NOMO-1 treated with DMSO at 0.1 percent for 48 hours (cell line): ENCODE measurements around the gene SLC25A13.

ENCODE experiments used
- DNase-seq: peaks from one replicate; lab custom pipeline; 2025; ENCODE audit not compliant: unreplicated experiment; lab: John Stamatoyannopoulos, UW

SLC25A13 gene

DNA sequence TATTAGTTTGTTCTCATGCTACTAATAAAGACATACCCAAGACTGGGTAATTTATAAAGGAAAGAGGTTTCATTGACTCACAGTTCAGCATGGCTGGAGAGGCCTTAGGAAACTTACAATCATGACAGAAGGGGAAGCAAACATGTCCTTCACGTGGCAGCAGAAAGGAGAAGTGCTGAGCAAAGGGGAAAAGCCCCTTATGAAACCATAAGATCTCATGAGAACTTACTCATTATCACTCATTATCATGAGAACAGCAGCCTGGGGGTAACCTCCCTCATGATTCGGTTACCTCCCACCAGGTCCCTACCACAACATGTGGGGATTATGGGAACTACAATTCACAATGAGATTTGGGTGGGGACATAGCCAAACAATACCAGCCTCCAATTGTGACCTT, 4.9 kb upstream of the SLC25A13 start:
- peak; percentile 97 for DNase-seq

DNA sequence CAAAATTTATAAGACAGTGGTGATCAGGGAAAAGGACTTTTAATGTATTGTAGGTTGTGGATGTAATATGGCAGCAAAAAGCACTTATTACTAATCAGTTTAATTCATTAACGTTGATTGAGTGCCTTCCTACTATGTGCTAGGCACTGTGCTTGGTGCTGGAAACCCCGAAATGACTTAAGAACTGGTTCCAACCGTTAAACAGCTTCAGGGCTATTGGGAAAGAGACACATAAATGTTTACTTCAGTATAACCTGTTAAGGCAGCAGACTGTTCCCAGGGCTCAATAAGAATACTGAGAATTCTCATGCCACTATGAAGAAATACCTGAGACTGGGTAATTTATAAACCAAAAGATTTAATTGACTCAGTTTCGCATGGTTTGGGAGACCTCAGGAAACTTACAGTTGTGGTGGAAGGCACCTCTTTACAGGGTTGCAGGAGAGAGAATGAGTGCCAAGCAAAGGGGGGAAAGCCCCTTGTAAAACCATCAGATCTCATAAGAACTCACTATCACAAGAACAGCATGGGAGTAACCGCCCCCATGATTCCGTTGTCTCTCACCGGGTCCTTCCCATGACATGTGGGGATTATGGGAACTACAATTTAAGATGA, 1.1 kb upstream of the SLC25A13 start:
- DNase-seq, result no peak

DNA sequence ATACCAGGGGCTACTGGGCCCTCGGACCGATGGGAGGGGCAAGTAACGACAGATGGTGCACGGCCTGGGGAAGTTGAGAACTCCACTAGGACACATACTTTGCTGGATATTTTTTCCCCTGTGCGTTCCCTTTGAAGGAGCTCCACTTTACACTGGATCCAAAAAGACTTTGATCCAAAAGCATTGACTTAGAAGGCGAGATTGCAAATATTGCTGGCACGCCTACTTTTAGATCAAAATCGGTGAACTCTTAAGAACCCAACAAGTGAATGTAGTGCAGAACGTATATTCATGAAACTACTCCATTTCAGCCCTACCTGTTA, 436 bp upstream of the SLC25A13 start:
- no peak for DNase-seq

DNA sequence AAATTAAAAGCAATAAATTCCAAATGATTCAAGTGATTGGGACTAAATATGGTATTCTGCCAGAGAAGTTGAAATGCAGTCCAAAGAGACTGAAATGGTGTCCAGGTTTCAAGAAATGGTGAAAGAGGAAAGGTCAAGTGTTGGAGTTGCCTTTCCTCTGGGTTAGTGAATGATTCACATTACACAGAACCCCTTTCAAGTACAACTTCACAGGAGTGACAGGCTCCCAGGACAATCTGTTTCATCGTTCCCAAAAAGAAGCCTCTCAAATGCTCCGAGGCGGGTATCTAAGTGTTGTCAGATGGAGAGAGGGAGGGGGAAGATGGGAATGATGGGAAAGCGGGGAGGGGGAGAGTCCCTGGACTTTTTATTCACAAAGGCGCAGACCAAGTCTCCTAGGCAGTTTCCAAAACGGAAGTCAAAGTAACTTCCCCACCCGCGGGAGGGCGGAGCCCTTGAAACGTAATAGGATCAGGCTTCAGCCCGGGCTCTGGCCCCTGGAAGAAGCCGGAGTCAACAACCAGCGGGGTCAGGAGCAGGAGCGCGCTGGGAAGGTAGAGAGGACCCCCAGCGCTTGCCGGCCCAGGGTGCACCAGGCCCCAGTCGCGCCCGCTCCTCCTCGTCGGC, 754 bp downstream of the SLC25A13 start:
- peak; percentile 94 for DNase-seq

DNA sequence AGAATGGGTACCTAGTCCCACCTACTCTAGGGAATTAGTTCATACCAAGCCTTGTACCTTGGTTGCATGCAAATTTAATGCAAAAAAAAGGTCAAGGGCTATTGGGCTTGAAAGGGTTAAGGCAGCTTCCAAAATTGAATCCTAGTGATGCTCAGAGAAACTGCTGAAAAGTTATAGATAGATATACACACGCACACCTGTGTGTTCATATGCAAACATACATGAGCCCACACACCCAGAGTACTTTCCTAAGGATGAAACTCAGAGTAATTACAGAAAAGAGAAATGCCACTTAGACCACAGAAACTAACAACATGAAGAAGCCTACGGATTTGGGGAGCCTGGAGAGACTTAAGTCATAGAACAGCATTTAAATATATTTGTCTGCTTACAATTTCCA, 1.5 kb downstream of the SLC25A13 start:
- DNase-seq, result peak; percentile 86

DNA sequence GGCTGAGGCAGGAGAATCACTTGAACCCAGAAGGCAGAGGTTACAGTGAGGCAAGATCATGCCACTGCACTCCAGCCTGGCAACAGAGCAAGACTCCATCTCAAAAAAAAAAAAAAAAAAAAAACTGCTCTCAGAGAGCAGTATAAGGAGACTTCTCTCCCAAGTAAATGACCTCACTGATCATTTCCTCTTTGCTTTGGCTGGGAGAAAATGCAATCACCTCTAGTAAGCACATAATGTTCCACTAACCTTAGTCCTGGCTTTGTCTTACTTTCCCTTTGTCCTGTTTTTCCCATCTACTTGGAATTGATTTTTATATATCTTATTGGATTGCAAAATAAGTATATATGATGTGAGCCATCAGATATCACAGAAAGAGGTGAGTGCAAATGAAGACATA, 2.5 kb downstream of the SLC25A13 start:
- DNase-seq, result peak; percentile 52

DNA sequence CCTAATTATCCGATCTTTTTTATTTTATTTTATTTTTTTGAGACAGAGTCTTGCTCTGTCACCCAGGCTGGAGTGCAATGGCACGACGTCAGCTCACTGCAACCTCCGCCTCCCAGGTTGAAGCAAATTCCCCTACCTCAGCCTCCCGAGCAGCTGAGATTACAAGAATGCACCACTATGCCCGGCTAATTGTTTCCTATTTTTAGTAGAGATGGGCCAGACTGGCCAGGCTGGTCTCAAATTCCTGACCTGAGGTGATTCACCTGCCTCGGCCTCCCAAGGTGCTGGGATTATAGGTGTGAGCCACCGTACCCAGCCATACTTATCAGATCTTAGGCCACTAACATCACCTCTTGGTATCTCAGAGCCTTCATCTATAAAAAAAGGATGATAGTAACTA, 4.9 kb downstream of the SLC25A13 start:
- DNase-seq, result no peak

DNA sequence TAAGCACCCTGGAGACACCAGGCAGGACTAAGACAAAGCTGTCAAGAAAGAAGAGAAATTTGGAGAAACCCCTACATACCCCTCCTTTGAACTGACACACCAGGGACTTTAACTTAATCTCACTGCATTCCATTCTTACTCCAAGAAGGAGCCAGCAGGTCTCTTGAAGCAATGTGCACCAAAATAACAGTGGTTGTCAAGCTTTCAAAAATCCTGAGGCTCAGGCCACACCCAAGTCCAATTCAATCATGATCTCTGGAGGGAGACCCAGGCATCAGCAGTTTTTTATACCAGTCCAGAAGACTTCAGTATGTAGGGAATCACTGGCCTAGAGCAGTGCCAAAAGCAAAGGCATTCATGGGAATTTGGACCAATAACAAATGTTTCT, 6.8 kb downstream of the SLC25A13 start:
- DNase-seq, result no peak

DNA sequence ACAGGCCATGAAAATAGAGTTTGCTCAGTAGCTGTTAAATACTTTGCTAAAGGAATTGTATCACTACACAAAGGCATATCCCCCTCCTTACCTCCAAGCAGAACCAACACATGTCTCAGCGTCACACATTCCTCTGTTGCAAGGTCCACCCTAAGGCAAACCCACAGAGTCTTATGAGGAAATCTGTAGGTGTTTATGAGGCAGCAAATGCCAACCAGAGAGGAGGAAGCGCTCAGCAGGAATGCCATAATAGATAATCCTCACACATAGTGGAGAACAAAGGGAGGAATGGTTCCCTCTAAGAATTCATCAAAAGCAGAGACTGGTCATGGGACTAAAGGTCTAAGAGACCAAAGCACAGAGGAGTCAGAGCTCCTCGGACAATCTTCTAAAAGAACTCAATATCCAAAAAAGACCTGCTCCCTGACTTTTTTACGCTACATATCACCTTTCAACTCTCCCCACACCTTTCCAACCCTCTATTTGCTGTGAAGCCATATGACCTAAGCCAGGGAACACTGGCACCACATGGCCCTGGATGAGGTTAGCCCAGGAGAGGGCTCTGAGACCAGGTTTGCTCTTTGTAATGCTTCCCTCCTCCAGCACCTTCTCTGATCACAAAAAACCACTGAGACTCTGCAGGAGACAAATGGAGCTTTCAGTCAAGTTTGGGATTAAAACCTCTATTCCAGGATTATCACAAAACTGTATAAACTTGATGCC, 7.3 kb downstream of the SLC25A13 start:
- DNase-seq, result peak; percentile 42

DNA sequence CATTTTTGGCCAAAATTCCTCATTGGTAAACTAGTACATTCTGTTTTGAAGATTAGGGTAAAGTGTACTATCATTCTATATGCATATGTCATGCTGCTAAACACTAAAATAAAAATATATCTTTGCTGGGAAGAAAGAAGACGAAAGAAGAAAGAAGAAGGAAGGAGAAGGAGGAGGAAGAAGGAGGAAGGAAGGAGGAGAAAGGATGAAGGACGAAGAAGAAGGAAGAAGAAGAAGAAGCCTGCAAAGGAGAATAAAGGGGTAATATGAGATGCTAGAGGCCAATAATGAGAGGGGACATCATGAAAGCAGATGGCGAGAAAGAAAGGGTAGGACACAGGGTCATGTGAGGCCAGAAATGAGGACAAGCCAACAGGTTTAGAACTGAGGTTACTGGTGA, 8.0 kb downstream of the SLC25A13 start:
- DNase-seq, result no peak

DNA sequence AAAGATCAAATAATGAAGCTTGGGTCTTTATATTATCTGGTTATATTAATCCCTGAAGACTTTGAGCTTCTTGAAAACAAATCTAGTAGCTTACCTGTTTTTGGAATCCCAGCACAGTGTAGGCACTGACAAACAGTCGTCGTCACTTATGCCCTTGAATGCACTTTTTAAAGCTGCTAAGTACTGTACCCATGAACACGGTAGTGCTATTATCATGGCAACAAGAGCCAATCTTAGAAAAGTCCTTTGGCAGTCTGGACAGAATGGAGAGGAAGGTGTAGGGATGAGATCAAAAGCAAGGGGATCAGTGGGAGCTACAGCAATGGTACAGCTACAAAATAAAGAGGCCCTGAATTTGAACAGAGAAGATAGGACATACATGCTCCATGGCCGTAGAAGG, 9.4 kb downstream of the SLC25A13 start:
- DNase-seq, result no peak

DNA sequence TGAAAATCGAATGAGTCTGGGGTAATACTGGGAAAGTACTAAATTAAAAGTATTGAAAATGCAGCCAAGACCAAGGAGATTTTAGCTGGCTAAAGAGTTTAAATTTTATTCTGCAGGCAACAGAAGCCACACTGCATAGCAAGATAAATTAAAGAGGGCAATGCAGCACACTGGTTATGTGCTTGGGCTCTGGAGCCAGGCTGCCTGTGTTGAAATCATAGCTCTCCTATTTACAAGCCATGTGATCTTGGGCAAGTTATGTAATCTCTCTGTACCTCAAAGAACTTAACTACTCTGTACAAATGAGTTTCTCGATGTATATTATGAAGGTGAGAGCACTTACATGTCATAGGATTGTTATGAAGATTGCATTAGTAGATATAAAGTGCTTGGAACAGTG, 9.9 kb downstream of the SLC25A13 start:
- peak; percentile 100 for DNase-seq

DNA sequence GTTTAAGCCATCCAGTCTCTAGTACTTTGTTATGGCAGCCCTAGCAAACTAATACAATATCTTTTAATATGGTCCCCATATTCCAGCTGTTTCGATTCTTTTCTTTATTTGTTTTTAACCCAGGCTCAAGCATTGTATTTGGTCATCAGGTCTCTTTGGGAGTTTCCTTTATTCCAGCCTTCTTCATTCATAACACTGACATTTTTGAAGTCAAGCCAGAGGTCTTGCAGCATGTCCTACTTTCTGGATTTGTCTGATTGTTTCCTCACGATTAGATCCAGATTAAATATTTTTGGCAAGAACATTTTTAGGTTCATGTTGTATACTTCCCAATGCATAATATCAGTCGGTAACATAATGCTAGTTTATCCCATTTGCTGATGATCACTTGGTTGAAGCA, 11.8 kb downstream of the SLC25A13 start:
- no peak for DNase-seq

DNA sequence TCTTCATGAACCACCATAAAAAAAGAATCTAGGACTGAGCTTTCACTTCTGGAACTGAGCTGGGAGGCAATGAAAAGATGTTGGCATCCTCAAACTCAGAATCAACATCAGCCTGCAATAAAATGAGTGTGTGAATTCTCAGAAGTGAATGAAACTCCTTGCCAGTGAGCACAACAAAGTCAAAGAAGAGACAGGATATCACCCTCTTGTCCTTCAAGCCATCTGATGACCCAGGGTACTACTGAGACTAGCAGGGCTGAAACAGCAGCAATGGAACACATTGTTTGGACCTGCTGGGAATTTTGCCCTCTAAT, 13.0 kb downstream of the SLC25A13 start:
- no peak for DNase-seq

DNA sequence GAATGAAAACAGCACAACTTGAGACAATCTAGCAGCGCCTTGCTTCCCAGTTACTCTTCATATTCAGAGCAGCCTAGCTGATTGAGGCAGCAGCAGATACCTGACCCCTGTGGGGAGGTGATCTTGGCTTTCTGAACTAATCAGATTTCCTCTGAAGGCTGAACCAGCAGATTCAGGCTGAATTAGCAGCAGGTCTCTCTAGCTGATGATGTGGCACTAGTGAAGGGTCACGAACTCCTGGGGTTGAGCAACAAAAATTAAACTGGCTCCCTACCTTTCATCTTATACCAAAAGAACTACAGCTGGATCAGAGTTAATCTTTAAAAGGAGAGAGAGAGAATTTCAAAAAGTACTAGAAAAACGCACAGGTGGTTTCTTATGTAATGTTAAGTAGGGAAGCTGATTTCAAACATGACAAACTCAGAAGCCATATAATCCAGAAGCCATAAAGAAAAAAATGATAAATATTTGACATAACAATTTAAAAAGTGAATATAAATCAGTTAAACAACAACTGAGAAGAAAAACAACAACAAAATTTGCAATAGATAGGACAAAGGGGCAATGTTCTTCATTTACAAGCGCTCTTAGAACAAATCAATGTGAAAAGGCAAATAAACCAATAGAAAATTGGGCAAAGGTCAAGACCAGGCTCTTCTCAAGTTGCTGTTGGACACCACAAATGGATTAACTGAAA, 13.5 kb downstream of the SLC25A13 start:
- no peak for DNase-seq

DNA sequence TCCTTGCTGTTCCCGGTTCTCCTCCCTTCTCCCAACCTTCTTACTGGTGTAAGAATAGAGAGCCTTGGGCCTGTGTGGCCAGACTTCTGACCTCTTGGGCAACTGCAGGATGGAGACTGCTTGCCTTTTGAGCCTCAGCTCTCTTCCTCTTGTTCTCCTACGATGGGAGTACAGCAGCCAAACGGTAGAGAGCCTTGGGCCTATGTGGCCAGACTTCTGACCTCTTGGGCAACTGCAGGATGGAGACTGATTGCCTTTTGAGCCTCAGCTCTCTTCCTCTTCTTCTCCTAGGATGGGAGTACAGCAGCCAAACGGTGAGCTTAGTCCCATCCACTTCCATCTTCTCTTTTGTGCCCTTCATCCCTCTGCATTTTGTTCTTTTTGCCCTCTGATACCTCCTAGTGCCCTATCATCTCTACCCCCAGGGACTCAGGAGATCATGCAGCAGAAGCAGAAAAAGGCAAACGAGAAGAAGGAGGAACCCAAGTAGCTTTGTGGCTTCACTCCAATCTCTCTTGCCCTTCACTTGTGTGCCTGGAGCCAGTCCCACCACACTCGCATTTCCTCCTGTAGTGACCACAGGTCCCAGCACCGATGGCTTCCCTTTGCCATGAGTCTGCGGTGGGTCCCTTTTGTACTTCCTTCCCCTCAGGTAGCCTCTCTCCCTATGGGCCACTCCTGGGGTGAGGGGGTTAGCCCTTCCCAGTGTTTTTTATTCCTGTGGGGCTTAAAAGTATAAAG, 15.3 kb downstream of the SLC25A13 start:
- DNase-seq, result peak; percentile 87

DNA sequence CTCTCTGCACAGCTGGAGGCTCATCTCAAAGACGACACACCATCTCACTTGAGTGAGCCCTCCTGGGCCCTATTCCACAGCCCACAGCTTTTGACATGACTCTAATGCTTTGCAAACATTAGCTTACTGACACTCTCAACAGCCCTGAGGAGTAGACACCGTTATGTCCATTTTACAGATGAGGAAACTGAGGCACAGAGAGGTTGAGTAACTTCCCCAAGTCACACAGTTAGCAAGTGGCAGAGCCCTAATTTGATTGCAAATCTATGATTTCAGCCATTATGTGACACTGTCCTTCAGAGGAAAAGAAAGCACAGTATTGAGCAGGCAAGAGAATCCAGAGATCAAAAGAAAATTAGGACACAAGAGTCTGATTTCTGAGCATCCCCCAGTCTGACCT, 16.0 kb downstream of the SLC25A13 start:
- DNase-seq, result no peak

DNA sequence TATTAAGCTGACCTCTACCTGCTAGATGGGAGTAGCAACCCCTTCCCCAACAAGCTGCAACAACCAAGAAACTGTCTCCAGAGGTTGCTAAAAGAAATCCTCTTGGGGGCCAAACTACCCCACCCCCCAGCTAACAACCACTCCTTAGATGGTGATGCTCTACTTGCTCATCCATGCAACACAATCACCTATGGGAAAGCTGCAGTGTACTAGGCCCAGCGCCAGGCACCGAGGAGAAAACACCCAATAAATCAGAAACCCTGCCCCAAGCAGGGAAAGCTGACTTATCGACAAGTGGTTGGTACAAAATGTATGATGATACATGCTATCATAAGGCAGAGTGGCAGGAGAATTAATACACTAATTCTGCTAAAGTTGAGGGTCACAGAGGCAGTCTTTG, 17.3 kb downstream of the SLC25A13 start:
- DNase-seq, result no peak

DNA sequence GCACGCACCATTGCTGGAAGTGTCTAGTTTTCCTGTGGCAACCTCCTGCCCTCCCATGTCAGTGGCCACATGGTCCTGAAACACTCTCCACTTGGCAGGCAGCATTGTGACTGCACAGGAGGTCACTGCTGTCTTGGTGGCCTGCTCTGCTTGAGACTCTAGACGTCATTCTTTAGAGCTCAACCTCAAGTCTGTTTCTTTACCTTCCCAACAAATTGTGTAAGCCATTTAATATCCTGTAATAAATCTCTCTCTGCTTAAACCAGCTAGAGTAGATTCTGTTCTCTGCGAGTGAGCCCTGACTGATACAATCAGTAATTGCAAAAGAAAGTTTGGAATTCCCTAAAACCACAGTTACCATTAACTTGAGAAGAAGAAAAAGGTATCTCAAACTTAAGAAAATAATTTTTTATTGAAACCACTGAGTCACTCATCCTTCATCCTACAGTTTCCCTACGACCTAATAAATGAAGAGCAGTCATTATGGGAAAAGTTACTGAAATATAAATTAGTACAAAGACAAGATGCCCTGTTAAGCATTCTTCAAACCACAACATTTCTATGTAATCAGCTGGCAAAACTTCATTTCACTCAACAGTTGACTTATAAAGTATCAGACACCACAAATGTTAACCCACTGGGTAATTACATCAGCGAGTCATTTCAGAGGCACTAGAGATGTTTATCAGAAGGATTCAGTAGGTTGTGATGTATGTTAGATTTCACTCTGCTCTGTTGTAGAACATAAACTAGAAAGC, 18.0 kb downstream of the SLC25A13 start:
- DNase-seq, result peak; percentile 51

DNA sequence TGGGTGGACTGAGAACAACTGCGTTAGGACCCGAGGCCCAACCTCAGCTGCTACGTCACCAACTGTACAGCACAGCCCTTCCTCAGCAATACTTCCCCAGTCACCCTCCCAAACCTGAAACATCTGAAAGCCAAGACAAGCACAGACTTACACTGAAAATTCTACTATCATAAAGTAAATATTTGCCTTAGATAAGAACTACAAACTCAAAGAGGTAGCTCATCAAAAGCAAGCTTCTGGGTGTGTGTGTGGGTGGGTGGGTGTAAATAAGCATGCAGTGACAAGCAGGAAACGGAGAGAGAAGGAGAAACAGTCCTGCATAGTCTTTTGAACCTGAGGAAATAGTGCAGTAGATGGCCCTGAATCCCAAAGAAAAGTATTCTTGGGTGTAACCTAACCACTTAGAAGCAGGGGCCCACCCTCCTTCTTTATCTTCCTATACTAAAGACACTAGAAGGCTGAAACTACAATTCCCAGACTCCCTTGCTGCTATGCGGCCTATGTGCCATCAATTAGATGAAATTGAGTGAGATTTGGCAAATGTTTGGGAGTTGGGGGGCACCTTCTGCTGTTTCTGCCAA, 18.7 kb downstream of the SLC25A13 start:
- DNase-seq, result no peak

DNA sequence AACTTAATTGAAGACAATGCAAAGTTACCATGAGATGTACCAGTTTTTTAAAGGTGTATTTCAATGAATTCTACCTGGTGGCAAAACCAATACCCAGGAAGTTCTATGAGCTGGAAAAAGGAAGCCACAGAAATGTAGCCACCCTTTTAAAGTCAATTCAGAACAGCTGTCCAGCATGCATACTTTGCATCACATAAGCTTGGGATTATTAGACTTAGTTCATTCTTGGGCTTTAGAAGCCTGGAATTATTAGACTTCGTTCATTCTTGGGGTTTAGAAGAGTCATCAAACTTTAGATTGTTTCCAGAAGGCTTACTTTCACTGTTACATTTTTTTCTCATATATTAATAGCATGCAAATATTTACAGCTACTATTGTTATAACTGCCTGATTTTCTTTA, 20.9 kb downstream of the SLC25A13 start:
- DNase-seq, result no peak
